ACC112 (cell line): ENCODE measurements around the gene ATP5F1B.
A peak's percentile ranks its signal among the peaks of the same experiment; 100 is the strongest.

Source experiments
- H2AFZ ChIP-seq: fragments of 200-600 bp; sonication (generic); one replicate; pipeline ENCODE4 v1.6.0; 2017; ENCODE audit warnings: antibody characterized with exemption, low read length; ENCODE audit not compliant: unreplicated experiment
- H3K27ac ChIP-seq: fragments of 200-600 bp; sonication (generic); 2 replicates; pipeline ENCODE4 v1.5.1; 2014; ENCODE audit warnings: low read depth, mild to moderate bottlenecking, antibody characterized with exemption, low read length, moderate library complexity
- H3K27me3 ChIP-seq: fragments of 200-600 bp; sonication (generic); 2 replicates; pipeline ENCODE4 v1.6.1; 2014; ENCODE audit warnings: mild to moderate bottlenecking, antibody characterized with exemption, low read length, moderate library complexity, mixed read lengths; ENCODE audit not compliant: insufficient read depth
- H3K36me3 ChIP-seq: fragments of 200-600 bp; sonication (generic); 2 replicates; pipeline ENCODE4 v1.6.1; 2016; ENCODE audit warnings: mild to moderate bottlenecking, antibody characterized with exemption, low read length, moderate library complexity, mixed read lengths; ENCODE audit not compliant: insufficient read depth
- H3K4me1 ChIP-seq: fragments of 200-600 bp; sonication (generic); one replicate; pipeline ENCODE4 v1.6.1; 2016; ENCODE audit warnings: low read length, mixed read lengths; ENCODE audit not compliant: insufficient read depth, unreplicated experiment, control insufficient read depth
- H3K4me3 ChIP-seq: fragments of 200-600 bp; sonication (generic); 2 replicates; pipeline ENCODE4 v1.5.1; 2014; ENCODE audit warnings: mild to moderate bottlenecking, low read depth, low read length
- H3K79me2 ChIP-seq: fragments of 200-600 bp; sonication (generic); one replicate; pipeline ENCODE4 v1.6.0; 2016; ENCODE audit warnings: low read length; ENCODE audit not compliant: control insufficient read depth, unreplicated experiment, insufficient read depth

The ATP5F1B gene

GRCh38 chr12:56645717-56646446 lies at the start of gene ATP5F1B:
Gene ATP5F1B, minus strand, starts transcription at chr12:56645984. Its CDS starts 21 bp downstream, at chr12:56645963.
- H3K4me3 ChIP-seq: peak within 1 kb of the TSS; percentile 98
- H3K27ac ChIP-seq: peak within 1 kb of the TSS; percentile 75
- H3K79me2 ChIP-seq: peaks cover 40% of the 10 kb centered on the region
- peak within 1 kb of the TSS; percentile 98 for H2AFZ ChIP-seq
- peaks cover 10% of the 10 kb centered on the region for H3K4me1 ChIP-seq
- H3K27me3 ChIP-seq: no peaks in the 10 kb centered on the region
- peaks cover 21% of the 10 kb centered on the region for H3K36me3 ChIP-seq

GRCh38 chr12:56694161-56694560 lies 48.4 kb upstream of the ATP5F1B start:
- H3K4me3 ChIP-seq: no peak overlapping the region
- H3K36me3 ChIP-seq: no peaks in the 10 kb centered on the region
- no peak overlapping the region for H3K27ac ChIP-seq
- peaks cover 2% of the 10 kb centered on the region for H3K4me1 ChIP-seq
- H3K27me3 ChIP-seq: no peaks in the 10 kb centered on the region
- H2AFZ ChIP-seq: no peak overlapping the region
- H3K79me2 ChIP-seq: no peaks in the 10 kb centered on the region

- Histone ChIP-seq H3K4me1 (peaks cover 4% of the 10 kb centered on the region), H3K4me3 (peak overlapping the region; percentile 92), H2AFZ (peak overlapping the region; percentile 91), H3K27ac (peak overlapping the region; percentile 91), H3K79me2 (peaks cover 40% of the 10 kb centered on the region), H3K27me3 (no peaks in the 10 kb centered on the region), H3K36me3 (0 out of 2 replicates have a peak, but pooled peaks cover 4% of the 10 kb centered on the region)
Observed at GRCh38 chr12:56688846-56689109, 43.0 kb upstream of the ATP5F1B start.

- H3K79me2 ChIP-seq: peaks cover 44% of the 10 kb centered on the region
- no peaks in the 10 kb centered on the region for H3K27me3 ChIP-seq
- peaks cover 4% of the 10 kb centered on the region for H3K4me1 ChIP-seq
- 0 out of 2 replicates have a peak, but pooled peaks cover 4% of the 10 kb centered on the region for H3K36me3 ChIP-seq
- H2AFZ ChIP-seq: peak within 1 kb of the TSS; percentile 91
- H3K4me3 ChIP-seq: peak within 1 kb of the TSS; percentile 92
- peak within 1 kb of the TSS; percentile 91 for H3K27ac ChIP-seq
Observed at GRCh38 chr12:56688129-56688845, 42.5 kb upstream of the ATP5F1B start, which contains the start of gene PTGES3. Gene PTGES3, minus strand, starts transcription at chr12:56688284. Its CDS starts 285 bp downstream, at chr12:56687999.

- Histone ChIP-seq H3K27ac (peak overlapping the region; percentile 91), H2AFZ (no peak overlapping the region), H3K4me3 (peak overlapping the region; percentile 92), H3K79me2 (peaks cover 52% of the 10 kb centered on the region), H3K4me1 (peaks cover 4% of the 10 kb centered on the region), H3K27me3 (no peaks in the 10 kb centered on the region), H3K36me3 (0 out of 2 replicates have a peak, but pooled peaks cover 4% of the 10 kb centered on the region)
Observed at GRCh38 chr12:56687223-56688128, 41.7 kb upstream of the ATP5F1B start.

GRCh38 chr12:56684745-56685359 lies 39.1 kb upstream of the ATP5F1B start:
- Histone ChIP-seq H2AFZ (no peak overlapping the region), H3K4me1 (peaks cover 4% of the 10 kb centered on the region), H3K4me3 (peak overlapping the region; percentile 92), H3K36me3 (0 out of 2 replicates have a peak, but pooled peaks cover 4% of the 10 kb centered on the region), H3K27me3 (no peaks in the 10 kb centered on the region), H3K27ac (peak overlapping the region; percentile 49), H3K79me2 (peaks cover 78% of the 10 kb centered on the region)

- 0 out of 2 replicates have a peak, but pooled peaks cover 4% of the 10 kb centered on the region for H3K36me3 ChIP-seq
- no peaks in the 10 kb centered on the region for H3K4me1 ChIP-seq
- H3K27me3 ChIP-seq: no peaks in the 10 kb centered on the region
- no peak overlapping the region for H3K27ac ChIP-seq
- peaks cover 98% of the 10 kb centered on the region for H3K79me2 ChIP-seq
- no peak overlapping the region for H2AFZ ChIP-seq
- no peak overlapping the region for H3K4me3 ChIP-seq
Observed at GRCh38 chr12:56682323-56682722, 36.5 kb upstream of the ATP5F1B start.

- no peak overlapping the region for H3K4me3 ChIP-seq
- H3K79me2 ChIP-seq: peaks cover 99% of the 10 kb centered on the region
- H3K36me3 ChIP-seq: no peaks in the 10 kb centered on the region
- H2AFZ ChIP-seq: no peak overlapping the region
- H3K4me1 ChIP-seq: no peaks in the 10 kb centered on the region
- H3K27ac ChIP-seq: no peak overlapping the region
- H3K27me3 ChIP-seq: no peaks in the 10 kb centered on the region
Observed at GRCh38 chr12:56679883-56680575, 34.2 kb upstream of the ATP5F1B start.

- Histone ChIP-seq H3K4me3 (no peak overlapping the region), H3K27ac (no peak overlapping the region), H3K36me3 (peaks cover 4% of the 10 kb centered on the region), H3K27me3 (no peaks in the 10 kb centered on the region), H3K4me1 (no peaks in the 10 kb centered on the region), H2AFZ (no peak overlapping the region), H3K79me2 (peaks cover 95% of the 10 kb centered on the region)
Observed at GRCh38 chr12:56678852-56679251, 33.1 kb upstream of the ATP5F1B start.
